Endothelial cell of umbilical vein (primary cell): Measurements from ENCODE around the gene MAML2.

ENCODE experiments used
- CTCF ChIP-seq, 2 donors: IDR thresholded peaks; 1 replicate in 1 of 2; 2 replicates in 1 of 2; pipeline ENCODE4 v1.5.1; 2011; ENCODE audit warnings: low read length in 2 of 2, mild to moderate bottlenecking in 2 of 2, moderate library complexity in 2 of 2, control low read depth in 1 of 2, inconsistent platforms in 1 of 2, low read depth in 1 of 2; ENCODE audit not compliant: insufficient read depth in 1 of 2; ENCODE audit errors: extremely low read depth in 1 of 2
- EZH2 ChIP-seq: IDR thresholded peaks from 2 replicates; pipeline ENCODE4 v1.6.1; 2012; ENCODE audit warnings: borderline replicate concordance, low read depth, mild to moderate bottlenecking, moderate library complexity, low read length, inconsistent platforms; ENCODE audit not compliant: severe bottlenecking
- FOS ChIP-seq: IDR thresholded peaks from 2 replicates; pipeline ENCODE4 v1.6.1; 2011; ENCODE audit warnings: mild to moderate bottlenecking, low read length, moderate library complexity, borderline replicate concordance; ENCODE audit not compliant: insufficient read depth
- JUN ChIP-seq: IDR thresholded peaks from 2 replicates; pipeline ENCODE4 v1.6.1; 2011; ENCODE audit warnings: borderline replicate concordance, low read depth; ENCODE audit not compliant: insufficient read length, insufficient read depth
- POLR2A ChIP-seq: IDR thresholded peaks from 2 replicates; pipeline ENCODE4 v1.6.1; 2012; ENCODE audit warnings: low read depth, mild to moderate bottlenecking, control low read depth, low read length
- POLR2AphosphoS5 ChIP-seq: IDR thresholded peaks from 2 replicates; pipeline ENCODE4 v1.6.1; 2012; ENCODE audit warnings: low read depth, mild to moderate bottlenecking, control low read depth, low read length, moderate library complexity; ENCODE audit not compliant: insufficient read depth

- TF ChIP-seq CTCF (IDR thresholded peaks at IDR 0.05; ENCODE audit: extremely low read depth in 1 of 2, insufficient read depth in 1 of 2, low read depth in 1 of 2, low read length in 2 of 2) (no peak), EZH2 (no peak), JUN (no peak), POLR2AphosphoS5 (no peak), POLR2A (no peak), FOS (no peak)
These were observed 190.4 kb downstream of the MAML2 start for GRCh38 chr11:96152623-96153022.
